Omental fat pad (tissue), 4 donors: ENCODE data around the gene CD93. TPM values are rescaled to one million over a fixed set of nuclear protein-coding genes. Genes with fewer than 3 reads are reported as not detected.

Experiments
- ATAC-seq: fragments of 150-250 bp; one replicate; pipeline ENCODE4 v1.9.1; 2016; ENCODE audit warnings: mild to moderate bottlenecking, moderate library complexity; ENCODE audit not compliant: low FRiP score
- DNase-seq: peaks from one replicate; pipeline ENCODE4 v3.0.0-alpha.2; 2019; ENCODE audit warnings: low spot score
- CTCF ChIP-seq, 3 donors: fragments of 450-650 bp; IDR thresholded peaks; one replicate each; pipeline ENCODE4 v1.5.1; 2016 to 2017; ENCODE audit warnings: antibody characterized with exemption in 3 of 3, mild to moderate bottlenecking in 3 of 3, moderate library complexity in 2 of 3
- total RNA-seq, 4 donors: library from RNA; depleted of rRNA; stranded (reverse); fragments of >200 nt; gene quantifications; one replicate each; pipeline ENCODE4 v1.1.0, GENCODE V29; 2016

Gene CD93
- total RNA-seq, 4 donors from 2014 or later, result 43.8 to 227 (median 140) TPM

- DNase-seq (no peak), ATAC-seq (no peak)
- TF ChIP-seq CTCF (IDR thresholded peaks at IDR 0.05), result no peak
Observed at GRCh38 chr20:23069108-23069507, 17.0 kb downstream of the CD93 start.

- ATAC-seq (no peak), DNase-seq (no peak)
- no peak for TF ChIP-seq CTCF (IDR thresholded peaks at IDR 0.05)
Observed at GRCh38 chr20:23068283-23068682, 17.8 kb downstream of the CD93 start.

GRCh38 chr20:23066772-23067171, 19.4 kb downstream of the CD93 start:
- ATAC-seq, result no peak
- TF ChIP-seq CTCF (IDR thresholded peaks at IDR 0.05), result no peak
- no peak for DNase-seq

GRCh38 chr20:23065266-23066201, 20.6 kb downstream of the CD93 start:
- ATAC-seq, result no peak
- TF ChIP-seq CTCF (IDR thresholded peaks at IDR 0.05), result no peak
- DNase-seq, result no peak

- TF ChIP-seq CTCF (IDR thresholded peaks at IDR 0.05), result no peak
- no peak for DNase-seq
- no peak for ATAC-seq
Observed at GRCh38 chr20:23063581-23063980, 22.5 kb downstream of the CD93 start.

- no peak for ATAC-seq
- no peak for TF ChIP-seq CTCF (IDR thresholded peaks at IDR 0.05)
Observed at GRCh38 chr20:23063168-23063567, 23.0 kb downstream of the CD93 start.

GRCh38 chr20:23062632-23063031, 23.5 kb downstream of the CD93 start:
- no peak for TF ChIP-seq CTCF (IDR thresholded peaks at IDR 0.05)
- DNase-seq (no peak), ATAC-seq (peak; percentile 19)

More at GRCh38 chr20:23063168-23063567, 23.0 kb downstream of the CD93 start:
- no peak for DNase-seq
